ENCODE measurements around the gene SLC4A9.

DNA sequence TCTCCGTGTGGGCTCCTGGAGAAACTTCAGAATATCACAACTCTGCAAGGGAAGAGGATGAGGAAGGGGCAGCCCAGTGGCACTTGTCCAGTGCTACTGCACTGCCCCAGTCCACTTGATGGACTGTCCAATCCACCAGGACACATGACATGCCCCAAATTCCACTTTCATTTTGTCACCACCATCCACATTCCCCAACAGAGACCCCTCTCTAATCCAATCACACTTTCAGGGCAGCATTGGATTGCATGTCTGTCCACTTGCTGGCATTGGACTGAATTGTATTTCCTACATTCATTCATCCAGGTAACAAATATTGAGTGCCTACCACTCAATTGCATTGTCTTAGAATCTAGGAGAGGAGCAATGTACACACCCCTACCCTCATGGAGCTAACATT lies 28.4 kb upstream of the SLC4A9 start:
- no peak for TF ChIP-seq FOXK2 (IDR thresholded peaks at IDR 0.05)
- no peak for TF ChIP-seq SP1 (IDR thresholded peaks at IDR 0.05)
- TF ChIP-seq SUZ12 (IDR thresholded peaks at IDR 0.05): no peak
- TF ChIP-seq ELF4 (IDR thresholded peaks at IDR 0.05): no peak
- no peak for TF ChIP-seq HDGF (IDR thresholded peaks at IDR 0.05; ENCODE audit: borderline replicate concordance)
- TF ChIP-seq NFRKB (IDR thresholded peaks at IDR 0.05): no peak
- no peak for TF ChIP-seq TARDBP (IDR thresholded peaks at IDR 0.05)
- no peak for TF ChIP-seq ZNF384 (IDR thresholded peaks at IDR 0.05)
- no peak for TF ChIP-seq BHLHE40 (IDR thresholded peaks at IDR 0.05; ENCODE audit: borderline replicate concordance)
- TF ChIP-seq L3MBTL2 (conservative IDR thresholded peaks at IDR 0.05): no peak

Measured in HEK293T (cell line).